Colonic mucosa (tissue), 4 donors: ENCODE data around the gene YKT6. TPM values are rescaled to one million over a fixed set of nuclear protein-coding genes. Genes with fewer than 3 reads are reported as not detected.

Experiments
- DNase-seq: peaks from one replicate; pipeline ENCODE4 v3.0.0-alpha.2; 2020
- H3K27ac ChIP-seq: fragments of 200-600 bp; one replicate; pipeline ENCODE4 v1.8.0; 2021
- H3K27me3 ChIP-seq: fragments of 200-600 bp; one replicate; pipeline ENCODE4 v1.8.0; 2021
- H3K36me3 ChIP-seq: fragments of 200-600 bp; one replicate; pipeline ENCODE4 v1.8.0; 2021
- H3K4me1 ChIP-seq: fragments of 200-600 bp; one replicate; pipeline ENCODE4 v1.8.0; 2021; ENCODE audit warnings: mild to moderate bottlenecking
- H3K4me3 ChIP-seq: fragments of 200-600 bp; one replicate; pipeline ENCODE4 v1.8.0; 2021
- H3K9ac ChIP-seq, 2 donors: one replicate each; pipeline ENCODE4 v1.7.0; 2013; ENCODE audit warnings: control low read depth in 2 of 2, low read depth in 2 of 2, low read length in 2 of 2
- H3K9me3 ChIP-seq: fragments of 200-600 bp; one replicate; pipeline ENCODE4 v1.8.0; 2021
- intact Hi-C: fragments of 100-400 bp; cut with DNase I; formaldehyde crosslinking; loops from one replicate; pipeline ENCODE4 v1.14.1; 2022
- total RNA-seq, 2 donors: library from RNA; stranded (reverse); fragmentation: NEBNext Ultra II Directional in 1 of 2; extraction: Animal tissue kit (Norgen Biotek cat#: 25700) in 1 of 2; gene quantifications; one replicate each; pipeline ENCODE4 v1.2.1, GENCODE V29; 2021
- TF ChIP-seq, protein P1 (sequence below): fragments of 200-600 bp; IDR thresholded peaks from one replicate; pipeline ENCODE4 v1.8.0; 2022; ENCODE audit warnings: antibody characterized with exemption, mild to moderate bottlenecking
- donor health status: healthy.
- donor health status: DM: no; HTN: no; CAD: no.
- donor health status: DM: no; HTN: no; CAD: no.

Gene YKT6
- total RNA-seq, 2 donors from 2014 or later: 83.0 to 103 TPM

DNA sequence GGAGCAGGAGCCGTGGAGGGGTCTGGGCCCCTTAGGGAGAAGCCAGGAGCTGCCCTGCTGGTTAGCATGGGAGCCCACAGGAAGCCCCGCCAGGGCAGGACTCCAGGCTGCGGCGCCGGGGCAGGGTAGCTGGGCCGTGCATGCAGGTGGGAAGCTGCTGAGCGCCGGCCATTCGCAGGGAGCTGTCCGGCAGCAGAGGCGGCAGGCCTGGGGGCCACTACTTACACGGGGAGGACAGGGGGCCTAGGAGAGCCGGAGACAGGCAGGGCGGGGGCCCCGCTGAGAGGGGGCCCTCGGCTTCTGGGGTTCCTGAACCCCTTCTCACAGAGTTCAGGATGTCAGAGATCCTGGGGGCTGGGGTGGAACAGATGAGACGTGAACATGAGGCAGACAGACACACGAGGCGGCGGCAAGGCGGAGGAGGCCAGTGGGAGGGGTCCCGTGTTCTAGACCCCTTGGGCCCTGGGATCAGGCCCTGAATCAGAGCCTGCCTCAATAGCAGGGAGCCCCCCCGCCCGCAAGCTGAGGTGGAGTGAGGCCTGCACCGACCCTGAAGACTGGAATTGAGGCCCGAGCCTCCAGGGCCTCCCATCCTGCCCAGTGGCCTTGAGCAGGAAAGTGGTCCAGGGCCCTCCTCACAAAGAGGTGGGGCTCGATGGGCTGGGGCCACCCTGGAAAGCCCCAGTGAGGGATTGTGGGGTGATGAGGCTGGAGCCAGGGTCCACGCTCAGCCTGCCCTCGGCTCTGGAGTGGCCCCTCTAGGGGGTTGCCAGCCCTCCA lies 28.0 kb downstream of the YKT6 start:
- H3K4me1 ChIP-seq: no peaks in the 10 kb centered on the region
- H3K27me3 ChIP-seq: no peaks in the 10 kb centered on the region
- no peaks in the 10 kb centered on the region for H3K9me3 ChIP-seq
- H3K27ac ChIP-seq: no peak overlapping the region
- no peaks in the 10 kb centered on the region for H3K36me3 ChIP-seq
- intact Hi-C loops: no loop called here
- H3K9ac ChIP-seq: no peak overlapping the region
- no peak overlapping the region for H3K4me3 ChIP-seq
- no peak for DNase-seq
- TF ChIP-seq, protein P1, sequence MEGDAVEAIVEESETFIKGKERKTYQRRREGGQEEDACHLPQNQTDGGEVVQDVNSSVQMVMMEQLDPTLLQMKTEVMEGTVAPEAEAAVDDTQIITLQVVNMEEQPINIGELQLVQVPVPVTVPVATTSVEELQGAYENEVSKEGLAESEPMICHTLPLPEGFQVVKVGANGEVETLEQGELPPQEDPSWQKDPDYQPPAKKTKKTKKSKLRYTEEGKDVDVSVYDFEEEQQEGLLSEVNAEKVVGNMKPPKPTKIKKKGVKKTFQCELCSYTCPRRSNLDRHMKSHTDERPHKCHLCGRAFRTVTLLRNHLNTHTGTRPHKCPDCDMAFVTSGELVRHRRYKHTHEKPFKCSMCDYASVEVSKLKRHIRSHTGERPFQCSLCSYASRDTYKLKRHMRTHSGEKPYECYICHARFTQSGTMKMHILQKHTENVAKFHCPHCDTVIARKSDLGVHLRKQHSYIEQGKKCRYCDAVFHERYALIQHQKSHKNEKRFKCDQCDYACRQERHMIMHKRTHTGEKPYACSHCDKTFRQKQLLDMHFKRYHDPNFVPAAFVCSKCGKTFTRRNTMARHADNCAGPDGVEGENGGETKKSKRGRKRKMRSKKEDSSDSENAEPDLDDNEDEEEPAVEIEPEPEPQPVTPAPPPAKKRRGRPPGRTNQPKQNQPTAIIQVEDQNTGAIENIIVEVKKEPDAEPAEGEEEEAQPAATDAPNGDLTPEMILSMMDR: no peak

DNA sequence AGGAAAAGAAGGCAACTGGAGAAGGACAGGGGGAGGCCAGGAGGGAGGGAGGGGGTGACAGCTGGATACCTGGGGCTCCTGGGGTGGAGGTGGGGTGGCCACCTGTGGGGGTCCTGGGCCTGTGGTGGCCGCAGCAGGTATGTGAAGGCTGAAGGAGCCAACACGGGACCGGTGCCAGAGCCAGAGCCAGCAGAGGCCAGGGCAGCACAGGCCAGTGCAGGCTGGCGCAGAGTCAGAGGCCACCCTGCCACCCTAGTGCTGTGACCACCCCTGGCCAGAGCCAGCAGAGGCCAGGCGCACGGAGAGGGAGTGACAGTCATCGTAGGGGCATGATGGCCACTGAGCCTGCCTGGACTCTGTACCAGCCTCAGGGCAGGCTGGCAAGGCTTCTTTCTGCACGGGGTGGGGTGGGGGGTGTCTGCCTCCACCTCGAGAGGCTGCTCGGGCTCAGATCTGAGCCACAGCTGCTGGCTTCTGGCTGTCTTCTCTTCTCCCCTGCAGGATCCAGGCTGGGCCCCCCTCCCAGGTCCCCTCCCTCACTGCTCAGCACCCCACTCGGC lies 28.8 kb downstream of the YKT6 start:
- Histone ChIP-seq H3K4me1 (no peaks in the 10 kb centered on the region), H3K4me3 (no peak overlapping the region), H3K27ac (no peak overlapping the region), H3K9me3 (no peaks in the 10 kb centered on the region), H3K36me3 (no peaks in the 10 kb centered on the region), H3K9ac (no peak overlapping the region), H3K27me3 (no peaks in the 10 kb centered on the region)
- TF ChIP-seq, protein P1: no peak
- no peak for DNase-seq
- intact Hi-C loops: no loop called here

DNA sequence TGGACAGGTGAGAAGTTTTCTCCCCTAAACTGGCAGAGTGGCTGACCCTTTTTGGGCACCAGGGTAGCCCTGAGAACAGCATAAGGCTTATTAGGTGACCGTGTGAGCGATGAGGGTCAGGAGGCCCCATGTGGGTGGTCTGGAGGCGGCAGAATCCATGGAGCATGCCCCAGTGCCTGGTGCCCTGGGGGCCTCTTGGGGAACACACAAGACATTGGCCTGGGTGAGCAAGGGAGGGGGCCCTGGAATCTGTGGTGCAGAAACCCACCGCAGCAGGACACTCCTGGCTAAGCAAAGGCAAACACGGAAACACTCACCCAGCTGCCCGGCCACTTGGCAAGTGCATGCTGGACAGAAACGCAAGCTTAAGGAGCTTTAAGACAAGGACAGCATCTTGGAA lies 29.5 kb downstream of the YKT6 start:
- TF ChIP-seq, protein P1: no peak
- Histone ChIP-seq H3K9me3 (no peaks in the 10 kb centered on the region), H3K36me3 (no peaks in the 10 kb centered on the region), H3K9ac (no peak overlapping the region), H3K27ac (no peak overlapping the region), H3K4me1 (no peaks in the 10 kb centered on the region), H3K4me3 (no peak overlapping the region), H3K27me3 (no peaks in the 10 kb centered on the region)
- DNase-seq: no peak
- intact Hi-C loops: no loop called here

DNA sequence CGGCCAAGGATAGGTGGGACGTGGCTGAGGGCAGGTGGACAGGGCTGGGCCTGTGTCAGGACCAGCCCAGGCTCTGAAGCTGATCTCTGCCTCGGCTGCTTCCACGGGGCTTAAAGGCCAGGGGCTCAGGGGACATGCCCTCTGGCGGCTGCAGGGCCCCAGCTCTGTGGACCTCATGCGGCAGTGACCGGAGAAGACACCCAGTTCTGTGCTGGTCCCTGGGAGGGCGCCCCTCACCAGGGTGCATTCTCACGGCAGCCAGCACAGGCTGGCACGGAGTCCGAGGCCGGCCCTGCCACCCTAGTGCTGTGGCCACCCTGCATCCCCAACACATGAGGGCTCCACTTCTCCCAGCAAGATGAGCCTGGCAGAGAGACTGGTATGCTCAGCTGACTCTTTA lies 30.3 kb downstream of the YKT6 start:
- no peak overlapping the region for H3K4me3 ChIP-seq
- no peaks in the 10 kb centered on the region for H3K4me1 ChIP-seq

DNA sequence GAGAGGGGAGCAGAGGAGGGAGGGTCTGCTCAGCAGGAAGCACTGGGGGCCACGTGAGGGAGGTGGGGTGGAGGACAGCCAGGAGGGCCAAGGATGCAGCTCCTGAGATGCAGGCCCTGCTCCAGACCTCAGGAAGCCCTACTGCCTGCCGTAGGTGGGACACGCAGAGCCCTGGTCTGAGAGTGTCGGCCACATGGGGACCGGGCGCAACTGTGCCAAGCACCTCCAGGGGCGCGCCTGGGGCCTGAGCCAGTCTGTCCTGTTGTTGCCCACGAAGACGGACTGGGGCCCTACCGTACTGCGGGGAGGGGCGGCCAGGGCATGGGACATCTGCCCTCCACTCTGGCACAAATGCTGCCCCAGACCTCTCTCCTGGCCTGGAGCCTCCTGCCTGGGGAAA lies 31.6 kb downstream of the YKT6 start:
- DNase-seq: no peak
- intact Hi-C loops: no loop called here
- TF ChIP-seq, protein P1: no peak
- H3K4me3 ChIP-seq: no peak overlapping the region
- H3K4me1 ChIP-seq: no peaks in the 10 kb centered on the region
- H3K9me3 ChIP-seq: no peaks in the 10 kb centered on the region
- H3K36me3 ChIP-seq: no peaks in the 10 kb centered on the region
- H3K27ac ChIP-seq: no peak overlapping the region
- H3K27me3 ChIP-seq: no peaks in the 10 kb centered on the region
- H3K9ac ChIP-seq: no peak overlapping the region

More for the DNA sequence above, 30.3 kb downstream of the YKT6 start:
- H3K27me3 ChIP-seq: no peaks in the 10 kb centered on the region
- intact Hi-C loops: no loop called here
- H3K27ac ChIP-seq: no peak overlapping the region
- H3K36me3 ChIP-seq: no peaks in the 10 kb centered on the region
- TF ChIP-seq, protein P1: no peak
- no peaks in the 10 kb centered on the region for H3K9me3 ChIP-seq
- H3K9ac ChIP-seq: no peak overlapping the region
- no peak for DNase-seq
